ENCODE results near the gene UBAP1L.

Gene UBAP1L

DNA sequence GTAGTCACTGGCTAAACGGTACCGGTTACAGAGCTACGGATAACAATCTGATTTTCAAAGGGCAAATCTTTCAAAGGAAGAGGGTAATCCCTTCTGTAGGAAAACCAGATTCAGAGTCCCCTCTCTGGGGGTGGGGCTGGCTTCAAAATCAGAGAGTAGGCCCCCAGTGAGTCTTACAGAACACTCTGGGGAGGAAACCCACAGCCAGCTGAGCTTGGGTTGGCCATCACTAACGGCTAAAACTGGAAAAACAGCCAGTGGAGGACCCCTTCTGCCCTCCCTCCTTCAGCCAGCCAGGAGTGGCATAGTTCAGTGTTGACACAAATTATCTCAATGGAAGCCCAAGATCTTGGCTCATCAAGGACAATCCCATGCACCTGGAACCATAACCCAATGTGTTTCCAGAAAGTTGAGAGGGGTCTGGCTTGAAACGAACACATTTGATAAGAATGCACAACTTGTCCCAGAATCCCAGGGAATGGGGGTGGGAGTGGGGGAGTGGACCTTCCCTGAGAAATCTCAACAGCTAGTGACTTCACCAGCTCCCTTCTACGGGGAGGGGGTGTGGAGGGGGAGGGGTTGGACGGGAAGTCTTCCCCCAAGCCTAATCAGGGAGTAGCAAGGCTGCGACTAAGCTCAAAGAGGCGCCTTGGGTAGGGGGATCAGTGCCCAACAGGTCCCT lies 48.2 kb downstream of the UBAP1L start:
- no peak for DNase-seq (ENCODE audit: low spot score)

DNA sequence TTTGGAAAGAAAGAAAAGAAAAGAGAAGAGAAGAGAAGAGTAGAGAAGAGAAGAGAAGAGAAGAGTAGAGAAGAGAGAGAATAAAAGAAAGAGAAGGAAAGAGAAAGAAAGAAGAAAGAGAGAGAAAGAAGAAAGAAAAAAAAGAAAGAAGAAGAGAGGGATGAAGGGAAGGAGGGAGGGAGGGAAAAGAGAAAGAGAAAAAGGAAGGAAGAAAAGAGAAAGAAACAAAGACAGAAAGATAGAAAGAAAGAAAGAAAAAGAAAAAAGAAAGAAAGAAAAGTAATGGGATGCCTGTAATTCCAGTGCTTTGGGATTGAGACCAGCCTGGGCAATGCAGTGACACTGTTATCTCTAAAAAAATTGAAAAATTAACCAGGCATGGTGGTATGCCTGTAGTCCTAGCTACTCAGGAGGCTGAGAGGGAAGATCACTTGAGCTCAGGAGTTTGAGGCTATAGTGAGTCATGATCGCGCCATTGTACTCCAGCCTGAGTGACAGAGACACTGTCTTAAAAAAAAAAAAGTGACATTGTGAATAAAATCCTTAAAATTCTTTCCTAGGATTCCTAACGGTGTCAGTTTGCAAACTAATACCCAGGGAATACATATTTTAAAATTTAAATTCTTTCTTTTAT lies 48.9 kb downstream of the UBAP1L start:
- no peak for DNase-seq (ENCODE audit: low spot score)

DNA sequence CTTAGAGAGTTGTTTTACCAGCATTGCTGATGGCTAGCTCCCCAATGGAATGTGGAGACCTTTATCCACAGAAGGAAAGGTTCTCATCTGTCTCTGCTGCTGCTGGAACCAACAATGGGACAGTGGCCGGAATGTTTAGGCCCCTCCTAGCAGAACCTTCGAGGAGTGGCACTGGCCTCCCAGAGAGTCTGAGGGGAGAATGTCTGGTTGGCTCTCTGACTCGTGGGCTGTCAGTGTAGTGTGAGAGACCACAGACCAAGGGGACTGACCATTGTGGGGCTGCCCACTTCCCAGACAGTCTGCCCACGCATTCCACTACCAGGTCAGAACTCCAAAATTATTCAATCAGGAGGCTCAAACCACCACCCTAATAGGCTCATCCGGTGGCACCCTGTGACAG lies 52.3 kb downstream of the UBAP1L start:
- no peak for DNase-seq (ENCODE audit: low spot score)

DNA sequence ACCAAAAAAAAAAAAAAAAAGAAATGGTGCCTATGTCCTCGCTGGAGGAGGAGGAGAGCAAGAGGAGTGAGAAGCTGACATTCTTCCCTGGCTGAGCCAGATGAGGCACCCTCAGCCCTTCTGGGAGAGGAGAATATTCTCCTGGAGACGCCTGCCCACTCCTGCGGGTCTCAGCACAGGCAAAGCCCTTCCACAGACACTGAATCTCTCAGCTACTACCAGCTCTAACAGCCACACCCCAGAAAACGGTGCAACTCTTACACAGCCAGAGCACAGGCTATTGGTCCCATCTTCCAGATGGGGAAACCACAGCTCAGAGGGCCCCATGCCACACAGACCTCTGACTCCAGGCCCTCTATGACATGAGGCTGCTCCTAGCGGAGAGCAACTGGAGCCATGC lies 52.9 kb downstream of the UBAP1L start:
- no peak for DNase-seq (ENCODE audit: low spot score)

DNA sequence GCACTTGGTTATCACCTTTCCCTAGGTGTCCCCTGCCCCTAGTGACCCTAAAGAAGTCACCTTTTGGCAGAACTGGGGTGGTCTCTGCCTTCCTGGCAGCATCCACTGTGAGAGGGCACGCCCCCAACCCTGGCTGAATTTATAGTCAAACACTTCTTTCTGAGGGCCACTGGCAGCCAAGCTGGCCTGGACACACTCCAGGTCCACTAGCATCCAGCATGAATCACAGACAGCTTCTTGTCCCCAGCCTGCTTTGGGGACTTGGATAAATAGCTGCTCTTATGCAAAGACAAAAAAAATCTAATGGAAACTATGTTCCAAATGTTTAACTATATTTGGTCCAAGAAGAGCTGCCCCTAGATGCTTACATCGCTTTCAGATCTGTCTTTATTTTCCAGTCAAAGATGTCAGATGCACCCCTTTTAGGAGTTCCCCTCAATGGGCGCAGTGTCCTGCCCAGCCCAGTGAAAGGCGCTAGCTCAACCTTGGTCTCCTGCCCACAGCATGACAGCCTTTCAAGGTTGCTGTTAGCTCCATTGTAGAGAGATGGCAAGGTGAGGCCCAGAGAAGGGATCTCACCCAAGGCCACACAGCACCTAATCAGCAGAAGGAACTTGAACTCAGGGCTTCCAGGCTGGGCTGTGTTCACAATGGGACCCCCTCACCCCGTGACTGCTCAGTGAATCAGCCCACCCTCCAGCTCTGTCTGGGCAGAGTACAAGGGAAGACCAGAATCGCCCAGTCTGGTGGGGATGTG lies 54.2 kb downstream of the UBAP1L start:
- DNase-seq (ENCODE audit: low spot score) = no peak

DNA sequence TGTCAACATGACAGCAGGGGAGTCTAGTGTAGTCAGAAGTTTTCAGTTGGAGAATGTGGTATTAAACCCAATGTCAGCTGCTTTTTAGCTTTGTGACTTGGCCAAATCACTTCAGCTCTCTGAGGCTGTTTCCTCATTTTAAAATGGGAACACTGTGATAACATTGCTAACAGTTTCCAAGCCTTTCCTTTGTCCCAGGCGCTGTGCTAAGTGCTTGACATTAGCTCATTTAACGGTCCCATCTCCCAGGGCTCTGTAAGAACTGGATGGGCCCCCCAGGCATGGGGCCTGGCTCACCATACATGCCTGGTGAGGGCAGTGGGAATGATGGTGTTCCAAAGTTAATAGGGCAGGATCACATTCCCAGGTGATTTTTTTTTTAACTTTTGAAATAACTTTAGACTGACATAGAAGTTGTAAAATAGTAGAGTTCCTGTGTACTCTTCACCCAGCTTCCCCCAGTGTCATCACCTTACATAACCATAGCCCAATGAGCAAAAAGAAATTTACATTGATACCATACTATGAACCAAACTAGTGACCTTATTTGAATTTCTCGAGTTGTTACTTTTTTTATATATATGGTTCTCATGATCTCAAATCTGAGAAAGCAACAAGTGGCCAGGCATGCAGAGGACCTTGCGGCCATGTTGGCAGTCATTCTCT lies 54.9 kb downstream of the UBAP1L start:
- no peak for DNase-seq (ENCODE audit: low spot score)

DNA sequence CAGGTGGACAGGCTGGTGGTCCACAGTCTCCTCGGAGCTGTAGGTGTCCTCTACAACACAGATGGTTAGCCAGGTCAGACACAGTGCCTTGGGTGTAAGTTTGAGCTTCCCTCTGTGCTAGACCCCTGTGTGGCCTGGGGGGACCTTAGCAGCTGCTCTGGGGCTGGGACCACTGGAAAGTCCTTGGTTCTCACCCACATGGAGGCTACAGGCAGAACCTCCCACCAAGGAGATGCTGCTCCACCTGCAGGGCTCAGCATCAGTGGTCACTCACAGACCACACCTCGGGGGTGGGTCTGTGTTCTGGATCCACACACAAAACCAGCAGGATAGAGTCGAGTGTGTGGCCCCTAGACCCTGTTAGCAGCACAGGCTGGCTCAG lies 55.6 kb downstream of the UBAP1L start:
- no peak for DNase-seq (ENCODE audit: low spot score)

DNA sequence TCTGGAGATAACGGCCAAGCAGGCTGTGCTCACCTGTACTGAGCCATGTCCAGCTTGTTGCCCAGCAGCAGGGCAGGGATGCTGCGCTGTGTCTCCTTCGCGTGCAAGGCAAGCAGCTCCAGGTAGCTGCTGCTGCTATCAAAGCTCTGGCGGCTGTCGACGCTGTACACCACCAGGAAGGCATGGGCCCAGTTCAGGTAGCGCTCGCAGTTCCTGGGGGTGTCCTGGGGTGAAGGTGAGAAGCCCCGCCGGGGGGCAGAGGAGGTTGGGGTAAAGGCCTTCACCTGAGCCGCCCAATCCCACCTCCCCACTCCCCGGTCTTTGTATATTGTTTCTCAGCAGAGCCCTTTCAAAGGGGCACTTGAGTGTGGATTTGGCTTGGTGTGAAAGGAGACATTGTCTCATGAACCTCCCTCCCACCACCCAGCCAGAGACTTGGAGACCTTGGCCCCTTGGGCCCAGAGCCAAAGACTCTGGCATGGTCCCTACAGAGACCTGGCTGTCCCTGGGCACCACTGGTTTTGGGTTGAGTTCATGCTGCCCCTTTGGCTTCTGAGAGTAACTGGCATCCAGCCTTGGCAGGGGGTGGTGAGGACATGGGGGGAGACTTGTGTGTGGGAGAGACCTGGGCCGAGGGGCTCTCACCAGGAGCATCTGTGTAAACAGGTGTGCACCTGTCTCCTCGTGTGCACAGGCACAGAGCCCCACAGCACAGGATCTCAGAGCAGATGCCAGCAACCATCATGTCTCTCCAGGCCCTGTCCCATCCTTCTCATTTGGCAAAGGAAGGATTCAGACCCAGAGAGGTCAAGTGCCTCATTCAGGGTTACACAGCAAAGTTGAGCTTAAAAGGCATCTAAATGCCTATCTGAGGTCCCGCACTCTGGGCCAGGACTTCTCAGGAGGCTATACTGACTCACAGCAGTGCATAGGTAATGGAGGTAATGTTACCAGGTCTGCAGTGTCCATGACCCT lies 56.3 kb downstream of the UBAP1L start:
- no peak for DNase-seq (ENCODE audit: low spot score)

DNA sequence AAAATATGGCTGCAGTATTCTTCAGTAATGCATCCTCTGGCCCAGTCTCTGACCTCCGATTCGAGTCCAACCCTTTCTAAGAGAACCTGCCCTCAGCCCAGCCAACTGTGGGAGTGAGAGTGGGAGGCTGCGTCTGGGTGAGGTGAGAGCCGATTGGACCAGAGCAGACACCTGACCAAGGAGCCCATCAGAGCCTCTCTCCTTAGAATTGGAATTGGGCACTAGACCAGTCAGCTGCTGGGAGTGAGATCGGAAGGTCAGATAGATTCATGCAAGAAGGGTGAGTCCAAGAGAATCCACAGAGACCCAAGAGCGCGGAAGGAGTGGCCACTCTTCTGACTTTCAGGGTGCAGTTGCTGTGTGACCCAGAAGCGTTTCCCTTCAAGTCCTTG lies 57.5 kb downstream of the UBAP1L start:
- DNase-seq (ENCODE audit: low spot score) = no peak

DNA sequence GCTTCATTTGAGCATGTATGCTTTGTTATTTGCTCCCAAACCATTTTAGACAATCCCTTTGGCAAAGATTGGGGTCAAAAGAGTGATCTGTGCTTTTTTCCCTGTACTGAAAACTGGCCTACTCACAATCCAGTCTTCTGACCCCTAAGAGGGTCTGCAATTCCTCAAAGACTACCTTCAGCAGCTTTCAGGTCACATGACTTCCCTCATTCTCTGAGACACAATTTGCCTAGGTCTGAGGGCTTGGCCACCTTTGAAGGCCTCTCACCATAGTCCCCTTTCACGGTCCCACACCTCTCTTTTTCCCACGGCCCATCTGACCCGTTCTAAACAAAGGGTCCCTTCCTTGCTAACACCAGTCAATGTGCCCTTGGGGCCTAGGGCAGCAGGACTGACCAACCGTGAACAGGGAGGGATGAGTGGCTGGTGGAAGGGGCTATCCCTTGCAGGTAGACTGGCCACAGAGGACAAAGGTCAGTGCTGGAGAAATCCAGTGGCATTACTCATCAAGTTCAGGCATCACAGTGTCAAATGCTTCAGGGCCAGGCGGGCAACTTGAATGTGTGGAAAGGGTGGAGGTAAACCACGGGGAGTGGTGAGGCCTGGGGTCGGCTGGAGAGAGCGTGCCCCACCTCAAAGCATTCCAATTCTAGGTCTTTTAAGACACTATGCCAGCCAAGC lies 58.0 kb downstream of the UBAP1L start:
- peak; percentile 91 for DNase-seq (ENCODE audit: low spot score)

DNA sequence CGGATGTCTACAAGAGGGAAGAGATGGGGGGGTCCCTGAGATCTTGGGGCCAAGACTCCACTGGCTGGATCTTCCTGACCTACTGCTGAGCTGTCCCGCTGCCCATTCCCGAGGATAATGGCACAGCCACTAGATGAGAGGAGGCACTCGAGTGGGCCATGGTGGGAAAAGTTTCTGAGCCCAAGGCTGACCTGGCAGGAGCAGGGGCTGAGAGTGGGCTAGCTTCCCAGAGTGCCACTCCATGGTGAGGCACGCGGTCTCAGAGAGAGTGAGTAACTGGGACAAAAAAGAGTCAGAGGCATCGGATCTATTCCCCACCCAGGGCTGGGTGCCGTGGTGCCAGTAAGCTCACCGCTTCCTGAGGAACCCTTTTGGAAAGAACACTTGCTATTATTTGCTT lies 58.9 kb downstream of the UBAP1L start:
- DNase-seq (ENCODE audit: low spot score) = no peak

DNA sequence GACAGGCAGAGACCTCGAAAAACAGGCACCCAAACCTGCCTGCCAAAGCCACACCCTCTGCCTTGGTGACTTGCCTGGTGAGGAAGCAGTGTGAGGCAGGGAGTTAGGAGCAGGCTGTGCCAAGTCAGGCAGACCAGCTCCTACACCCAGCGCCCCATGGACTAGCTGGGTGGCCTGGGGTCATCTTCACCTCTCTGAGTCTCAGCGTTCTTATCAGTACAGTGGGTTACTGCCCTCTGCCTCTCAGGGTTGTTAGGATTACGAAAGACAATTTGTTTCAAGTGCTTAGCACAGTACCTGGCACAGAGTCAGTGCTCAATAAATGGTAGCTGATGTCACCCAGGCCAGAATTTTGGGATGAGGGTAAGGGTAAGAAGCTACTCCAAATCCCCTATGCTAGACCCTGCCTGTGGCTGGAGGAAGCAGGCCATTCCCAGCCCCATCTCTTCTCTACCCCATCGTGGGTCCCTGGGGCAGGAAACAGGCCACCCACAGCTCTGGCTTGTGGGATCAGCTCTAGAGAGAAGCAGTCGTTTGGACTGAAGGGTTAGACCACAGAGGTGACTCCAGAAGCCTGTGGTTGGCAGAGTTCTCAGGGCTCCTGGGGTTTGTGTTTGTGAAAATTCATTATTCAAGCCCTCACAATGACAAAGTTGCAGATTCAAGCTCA lies 59.7 kb downstream of the UBAP1L start:
- peak; percentile 59 for DNase-seq (ENCODE audit: low spot score)

DNA sequence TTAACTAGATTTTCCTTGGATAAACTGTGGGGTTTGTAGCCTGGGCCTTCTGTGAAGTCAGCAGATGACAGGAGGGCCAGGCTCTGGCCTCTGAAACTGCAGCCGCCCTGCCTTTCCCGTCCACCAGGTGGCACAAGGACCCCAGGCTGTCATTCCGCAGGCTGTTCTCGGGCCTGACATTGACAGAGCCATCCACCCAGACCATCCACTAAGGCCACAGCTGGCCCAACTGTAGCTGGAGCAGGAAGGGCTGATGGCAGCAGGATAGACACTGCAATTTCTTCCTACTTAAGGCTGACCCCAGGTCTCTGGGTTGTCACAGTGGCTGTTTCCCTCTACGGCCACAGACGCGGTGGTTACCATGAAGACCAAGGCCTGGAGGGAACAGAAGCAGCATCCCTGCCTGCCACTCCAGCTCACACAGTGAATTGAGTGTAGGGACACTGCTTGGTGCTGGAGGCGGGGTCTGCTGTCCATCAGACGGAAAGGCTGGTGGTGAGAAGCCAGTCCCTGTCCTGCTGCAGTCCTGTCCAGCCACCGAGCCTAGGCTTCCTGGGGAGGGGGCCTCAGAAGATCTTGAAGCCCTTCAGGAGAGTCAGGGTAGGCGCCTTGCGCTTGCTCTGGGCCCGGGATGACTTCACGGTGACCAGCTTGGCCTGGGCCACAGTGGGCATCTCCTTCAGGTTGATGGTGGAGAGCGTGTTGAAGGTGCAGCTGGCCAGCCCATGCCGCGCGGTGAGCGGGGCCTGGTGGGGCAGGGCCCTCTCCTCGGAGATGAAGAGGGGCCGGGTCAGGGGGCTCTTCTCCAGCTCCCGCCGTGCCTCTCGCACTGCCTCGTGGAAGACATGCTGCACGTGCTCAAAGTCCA lies 60.4 kb downstream of the UBAP1L start:
- peak; percentile 92 for DNase-seq (ENCODE audit: low spot score)

DNA sequence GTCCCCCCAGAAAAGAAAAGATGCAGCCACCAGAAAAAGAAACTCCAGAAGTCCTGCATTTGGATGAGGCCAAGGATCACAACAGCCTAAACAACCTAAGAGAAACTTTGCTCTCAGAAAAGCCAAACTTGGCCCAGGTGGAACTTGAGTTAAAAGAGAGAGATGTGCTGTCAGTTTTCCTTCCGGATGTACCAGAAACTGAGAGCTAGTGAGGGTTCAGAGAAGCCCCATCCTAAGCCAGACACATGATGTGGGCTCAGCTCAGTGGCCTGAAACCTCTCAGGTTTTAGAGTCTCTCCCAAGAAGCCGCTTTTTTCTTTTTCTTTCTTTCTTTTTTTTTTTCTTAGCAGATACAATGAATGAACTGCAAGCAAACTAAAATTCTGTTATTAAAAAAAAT lies 62.0 kb downstream of the UBAP1L start:
- DNase-seq (ENCODE audit: low spot score) = no peak

DNA sequence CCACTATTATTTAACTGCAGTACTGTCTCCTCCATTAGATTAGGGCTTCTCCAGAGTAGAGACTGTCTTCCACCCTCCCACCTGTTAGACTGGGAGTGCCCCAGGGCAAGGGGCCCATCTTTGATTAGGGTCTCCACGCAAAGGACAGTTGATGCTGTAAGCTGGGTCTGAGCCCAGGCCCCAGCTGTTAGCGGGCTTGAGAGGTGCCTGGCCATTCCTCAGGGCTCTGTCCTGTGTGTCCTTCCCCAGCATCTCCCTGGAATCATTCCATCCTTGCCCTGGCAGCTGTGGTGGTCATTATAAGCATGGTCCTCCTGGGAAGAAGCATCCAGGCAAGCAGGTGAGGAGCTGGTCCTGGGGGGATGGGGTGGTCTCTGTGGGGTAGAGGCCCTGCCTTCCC lies 63.7 kb downstream of the UBAP1L start:
- DNase-seq (ENCODE audit: low spot score) = no peak

DNA sequence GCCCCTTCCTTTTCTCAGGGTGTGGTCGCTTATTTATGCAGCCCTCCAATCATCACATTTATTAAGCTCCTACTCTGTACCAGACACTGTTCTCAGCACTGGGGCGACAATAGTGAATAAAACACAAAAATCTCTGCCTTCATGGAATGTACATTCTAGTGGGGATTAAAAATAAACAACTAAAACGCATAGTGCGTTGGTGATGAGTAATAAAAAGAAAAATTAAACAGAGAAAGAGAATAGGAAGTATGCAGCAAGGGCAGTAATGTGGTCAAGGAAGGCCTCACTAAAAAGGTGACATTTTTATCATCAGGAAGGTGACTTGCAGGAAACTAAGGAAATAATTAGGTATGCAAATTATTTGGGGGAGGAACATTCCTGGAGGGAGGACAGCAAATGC lies 64.7 kb downstream of the UBAP1L start:
- DNase-seq (ENCODE audit: low spot score) = no peak

DNA sequence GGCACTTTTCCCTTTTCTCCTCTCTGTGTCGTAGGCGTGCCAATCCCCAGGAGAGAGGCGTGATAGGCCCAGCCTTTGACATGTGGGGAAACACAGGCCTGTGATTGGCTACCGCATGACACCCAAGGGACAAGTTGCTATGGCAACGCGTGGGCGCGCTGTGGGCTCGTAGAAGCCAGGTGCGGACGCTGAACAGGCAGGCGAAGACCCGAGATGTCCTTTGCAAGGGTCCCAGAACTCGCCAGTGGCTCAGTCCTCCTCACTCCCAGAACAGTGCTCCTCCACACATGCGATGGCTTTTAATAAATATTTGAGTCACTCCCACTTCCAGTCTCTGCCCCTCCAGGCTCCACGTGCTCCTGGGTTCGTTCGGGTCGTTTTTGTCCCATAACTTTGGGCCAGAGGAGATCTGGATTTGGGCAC lies 65.6 kb downstream of the UBAP1L start:
- no peak for DNase-seq (ENCODE audit: low spot score)

DNA sequence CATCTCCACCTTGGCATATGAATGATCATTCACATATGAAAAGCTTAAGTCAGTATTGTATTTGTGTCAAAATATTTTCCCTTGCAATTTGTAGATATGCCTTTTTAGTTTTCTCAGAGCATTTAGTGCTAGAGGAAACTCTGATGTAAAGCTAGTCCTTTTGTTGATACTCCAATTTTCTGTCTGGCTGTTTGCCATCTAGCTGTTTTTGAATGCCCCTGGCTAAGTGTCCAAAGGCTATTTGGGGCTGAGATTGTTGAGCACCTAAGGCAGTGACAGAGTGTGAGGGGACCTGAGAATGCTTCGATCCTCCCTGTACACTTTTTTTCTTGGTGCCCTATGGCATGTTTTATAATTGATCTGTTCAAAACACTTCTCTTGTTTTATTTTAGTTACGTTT lies 66.8 kb downstream of the UBAP1L start:
- DNase-seq (ENCODE audit: low spot score) = no peak

DNA sequence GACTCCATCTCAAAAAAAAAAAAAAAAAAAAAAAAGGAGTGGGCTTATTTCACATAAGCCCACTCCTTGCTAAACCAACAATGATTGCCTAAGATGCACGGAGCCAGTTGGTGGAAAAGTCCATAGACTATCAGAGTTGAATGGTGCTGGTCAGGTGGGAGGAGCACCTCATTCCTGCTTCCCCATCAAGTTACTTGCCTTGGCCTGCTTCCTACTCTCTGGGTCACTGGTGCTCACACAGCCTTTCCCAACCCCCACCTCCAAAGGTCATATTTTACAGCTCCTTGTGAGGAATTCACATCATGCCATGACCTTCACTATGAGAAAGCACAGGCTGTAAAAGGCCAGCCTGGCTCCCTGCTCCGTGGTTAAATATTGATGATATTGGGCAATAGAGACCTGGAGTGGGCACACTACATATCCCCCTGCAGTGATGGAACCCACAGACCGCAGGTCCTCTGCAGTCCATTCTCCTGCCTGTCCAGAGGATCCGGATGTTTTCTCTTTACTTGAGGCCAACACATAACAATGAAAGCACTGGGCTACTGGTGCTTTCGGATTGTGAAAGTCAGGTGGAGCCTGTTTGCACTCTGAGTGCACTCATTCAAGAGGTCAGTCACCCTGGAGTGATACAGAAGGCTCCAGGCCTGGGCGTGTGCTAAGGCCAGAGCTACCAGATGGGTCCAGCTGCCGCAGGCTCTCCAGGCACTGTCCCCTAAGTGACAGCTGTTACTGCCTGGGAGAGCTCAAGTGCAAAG lies 70.1 kb downstream of the UBAP1L start, which contains the start of gene SLC51B:
SLC51B (plus strand) TSS at position 664 of the 758 bp plus-strand sequence. CDS start 4,618 bp downstream, outside the sequence.
- DNase-seq (ENCODE audit: low spot score) = peak; percentile 77
